Activated CD8-positive, alpha-beta T cell treated with anti-CD3 and anti-CD28 coated beads, Interleukin-2, amount 10 ng/mL, durations not matched to agents 7 days and 5 days (primary cell): ENCODE data around the gene MT1A. TPM values are rescaled to one million over a fixed set of nuclear protein-coding genes. Genes with fewer than 3 reads are reported as not detected.

ENCODE experiments used
- ATAC-seq: fragments of 150-1000 bp; cut with Tn5 transposase; one replicate; pipeline ENCODE4 v1.10.0; 2021; ENCODE audit warnings: moderate library complexity
- CTCF ChIA-PET: fragments of 350-600 bp; sonication (Branson Sonifier 250); formaldehyde crosslinking; loops from one replicate; lab custom pipeline; 2021; ENCODE audit warnings: antibody characterized with exemption; lab: Charles Lee
- POLR2A ChIA-PET: fragments of 350-600 bp; sonication (Branson Sonifier 250); formaldehyde crosslinking; loops from one replicate; lab custom pipeline; 2021; ENCODE audit warnings: antibody characterized with exemption; lab: Charles Lee
- DNase-seq: peaks from one replicate; pipeline ENCODE4 v3.0.0-alpha.2; 2020
- H3K27ac Mint-ChIP-seq: one replicate; pipeline ENCODE4 v1.8.0; 2021; ENCODE audit warnings: mild to moderate bottlenecking, mixed read lengths
- H3K27me3 Mint-ChIP-seq: one replicate; pipeline ENCODE4 v1.8.0; 2021; ENCODE audit warnings: low read depth, mixed read lengths
- H3K36me3 Mint-ChIP-seq: one replicate; pipeline ENCODE4 v1.8.0; 2021; ENCODE audit warnings: low read depth, mixed read lengths
- H3K4me1 Mint-ChIP-seq: one replicate; pipeline ENCODE4 v1.8.0; 2021; ENCODE audit warnings: low read depth, mixed read lengths
- H3K4me3 Mint-ChIP-seq: one replicate; pipeline ENCODE4 v1.8.0; 2021; ENCODE audit warnings: mild to moderate bottlenecking, mixed read lengths
- H3K9me3 Mint-ChIP-seq: one replicate; pipeline ENCODE4 v1.8.0; 2022; ENCODE audit warnings: mixed read lengths; ENCODE audit not compliant: insufficient read depth
- total RNA-seq, 2 experiments: library from RNA; stranded (reverse); gene quantifications; one replicate each; pipeline ENCODE4 v1.2.3, GENCODE V29; 2021

MT1A gene
- total RNA-seq, 2 experiments from 2014 or later: not detected

GRCh38 chr16:56682703-56683397, 44.4 kb downstream of the MT1A start:
- CTCF ChIA-PET: interaction anchor here (0.5 to 1.9 kb wide), 12 partner anchors 9 to 107 kb away, joined by 3 to 17 read pairs (median 3); partner anchors contain the start of gene MT2A

GRCh38 chr16:56683424-56684172, 45.1 kb downstream of the MT1A start:
- Mint-ChIP-seq H3K4me3 (peak overlapping the region; percentile 96), H3K27ac (no peak overlapping the region), H3K36me3 (peaks cover 9% of the 10 kb centered on the region), H3K27me3 (no peaks in the 10 kb centered on the region), H3K9me3 (no peaks in the 10 kb centered on the region), H3K4me1 (peaks cover 34% of the 10 kb centered on the region)
- CTCF ChIA-PET: interaction anchor here (0.5 to 2.7 kb wide), 13 partner anchors 8 to 108 kb away, joined by 3 to 17 read pairs (median 3); partner anchors contain the start of gene MT2A
- DNase-seq: no peak
- POLR2A ChIA-PET: interaction anchor here (0.9 to 2.5 kb wide), 13 partner anchors 14 to 248 kb away, joined by 3 to 24 read pairs (median 6); partner anchors contain the start of genes MT1E, MT1F, MT1G and MT1H
- ATAC-seq: no peak

More at GRCh38 chr16:56682703-56683397, 44.4 kb downstream of the MT1A start:
- H3K27me3 Mint-ChIP-seq: no peaks in the 10 kb centered on the region
- peak; percentile 21 for ATAC-seq
- H3K27ac Mint-ChIP-seq: peak overlapping the region; percentile 98
- no peak for DNase-seq
- H3K4me3 Mint-ChIP-seq: peak overlapping the region; percentile 96
- peaks cover 9% of the 10 kb centered on the region for H3K36me3 Mint-ChIP-seq
- H3K4me1 Mint-ChIP-seq: peaks cover 34% of the 10 kb centered on the region
- H3K9me3 Mint-ChIP-seq: no peaks in the 10 kb centered on the region
- POLR2A ChIA-PET: interaction anchor here (0.5 to 2.5 kb wide), 28 partner anchors 10 to 249 kb away, joined by 3 to 24 read pairs (median 4); partner anchors contain the start of genes MT1E, MT1F, MT1G and MT1H

- Mint-ChIP-seq H3K9me3 (no peaks in the 10 kb centered on the region), H3K4me3 (peak overlapping the region; percentile 96), H3K27ac (no peak overlapping the region), H3K27me3 (no peaks in the 10 kb centered on the region), H3K36me3 (peaks cover 9% of the 10 kb centered on the region), H3K4me1 (peaks cover 34% of the 10 kb centered on the region)
- ATAC-seq (no peak), DNase-seq (no peak)
- POLR2A ChIA-PET: interaction anchor here (0.9 kb wide), 1 partner anchor 100 kb away, joined by 4 read pairs; no protein-coding TSS in a partner anchor
- CTCF ChIA-PET: interaction anchor here (1.0 to 2.7 kb wide), 2 partner anchors 17 to 41 kb away, joined by 3 to 12 read pairs; no protein-coding TSS in a partner anchor
These were observed 45.9 kb downstream of the MT1A start for GRCh38 chr16:56684256-56684925.

DNA sequence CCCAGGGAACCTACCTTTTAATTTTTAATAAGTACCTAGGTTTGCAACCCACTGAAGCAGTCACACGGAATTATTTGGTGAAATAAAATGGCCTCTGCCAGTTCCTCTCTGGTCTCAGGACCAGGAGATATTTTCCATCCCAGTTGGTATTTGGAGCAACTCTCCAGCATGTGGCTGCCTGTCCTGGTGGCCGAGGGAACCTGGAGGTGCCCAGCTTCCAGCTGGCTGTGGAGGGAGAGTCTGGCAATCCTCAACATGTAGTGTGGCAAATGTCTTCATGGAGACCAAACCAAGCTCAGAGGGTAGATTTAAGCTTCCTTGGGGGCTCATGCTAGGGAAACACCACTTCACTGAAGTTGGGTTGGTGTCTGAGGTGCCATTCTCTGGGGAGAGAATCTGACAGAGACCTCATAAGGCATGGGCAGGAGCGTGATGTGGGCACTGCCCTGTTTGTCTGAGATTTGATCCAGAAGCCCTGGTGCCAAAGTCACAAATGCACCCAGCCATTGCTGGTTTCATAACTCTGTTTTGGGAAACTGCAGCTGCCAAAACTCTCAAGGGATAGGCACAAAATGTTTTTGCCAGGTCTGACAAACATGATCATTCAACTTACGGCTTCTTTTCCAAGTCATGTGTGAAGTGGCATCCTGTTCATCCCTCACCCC, 46.6 kb downstream of the MT1A start:
- Mint-ChIP-seq H3K27me3 (no peaks in the 10 kb centered on the region), H3K9me3 (no peaks in the 10 kb centered on the region), H3K4me1 (peaks cover 33% of the 10 kb centered on the region), H3K27ac (no peak overlapping the region), H3K36me3 (peaks cover 9% of the 10 kb centered on the region), H3K4me3 (no peak overlapping the region)
- ChIA-PET POLR2A (interaction anchor here (0.9 kb wide), 1 partner anchor 100 kb away, joined by 4 read pairs; no protein-coding TSS in a partner anchor), CTCF (interaction anchor here (1.0 to 2.7 kb wide), 2 partner anchors 17 to 41 kb away, joined by 3 to 12 read pairs; no protein-coding TSS in a partner anchor)
- DNase-seq (no peak), ATAC-seq (no peak)

DNA sequence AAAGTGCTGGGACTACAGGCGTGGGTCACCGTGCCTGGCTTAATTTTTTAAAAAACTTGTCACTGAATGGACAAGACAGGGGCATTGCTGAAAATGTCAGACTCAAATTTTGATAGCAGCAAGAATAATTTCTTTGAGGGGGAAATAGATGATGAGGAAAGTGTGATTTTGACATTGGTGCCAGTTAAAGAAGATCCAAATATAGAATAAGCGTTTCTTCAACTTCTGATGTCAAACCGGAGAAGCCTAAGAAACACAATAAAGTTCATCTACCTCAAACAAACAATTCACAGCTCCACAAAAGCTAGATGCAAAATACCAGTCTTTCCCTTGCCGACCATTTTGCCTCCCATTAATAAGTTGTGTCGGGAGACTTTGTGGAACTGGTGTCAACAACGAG, 48.3 kb downstream of the MT1A start:
- no peak overlapping the region for H3K4me3 Mint-ChIP-seq
- POLR2A ChIA-PET: interaction anchor here (0.6 kb wide), 1 partner anchor 115 kb away, joined by 3 read pairs; no protein-coding TSS in a partner anchor
- no peaks in the 10 kb centered on the region for H3K9me3 Mint-ChIP-seq
- H3K27me3 Mint-ChIP-seq: peaks cover 3% of the 10 kb centered on the region
- ATAC-seq (no peak), DNase-seq (no peak)
- no peak overlapping the region for H3K27ac Mint-ChIP-seq
- H3K4me1 Mint-ChIP-seq: peaks cover 21% of the 10 kb centered on the region
- H3K36me3 Mint-ChIP-seq: peaks cover 9% of the 10 kb centered on the region
- CTCF ChIA-PET: interaction anchor here (2.7 kb wide), 1 partner anchor 15 kb away, joined by 12 read pairs; no protein-coding TSS in a partner anchor

GRCh38 chr16:56688762-56689161, 50.3 kb downstream of the MT1A start:
- no peaks in the 10 kb centered on the region for H3K9me3 Mint-ChIP-seq
- no peak overlapping the region for H3K27ac Mint-ChIP-seq
- DNase-seq (no peak), ATAC-seq (no peak)
- POLR2A ChIA-PET: interaction anchor here (0.5 kb wide), 1 partner anchor 12 kb away, joined by 3 read pairs; no protein-coding TSS in a partner anchor
- H3K4me3 Mint-ChIP-seq: no peak overlapping the region
- CTCF ChIA-PET: interaction anchor here (1.1 kb wide), 1 partner anchor 13 kb away, joined by 3 read pairs; no protein-coding TSS in a partner anchor
- peaks cover 9% of the 10 kb centered on the region for H3K36me3 Mint-ChIP-seq
- H3K4me1 Mint-ChIP-seq: peaks cover 10% of the 10 kb centered on the region
- peaks cover 3% of the 10 kb centered on the region for H3K27me3 Mint-ChIP-seq

DNA sequence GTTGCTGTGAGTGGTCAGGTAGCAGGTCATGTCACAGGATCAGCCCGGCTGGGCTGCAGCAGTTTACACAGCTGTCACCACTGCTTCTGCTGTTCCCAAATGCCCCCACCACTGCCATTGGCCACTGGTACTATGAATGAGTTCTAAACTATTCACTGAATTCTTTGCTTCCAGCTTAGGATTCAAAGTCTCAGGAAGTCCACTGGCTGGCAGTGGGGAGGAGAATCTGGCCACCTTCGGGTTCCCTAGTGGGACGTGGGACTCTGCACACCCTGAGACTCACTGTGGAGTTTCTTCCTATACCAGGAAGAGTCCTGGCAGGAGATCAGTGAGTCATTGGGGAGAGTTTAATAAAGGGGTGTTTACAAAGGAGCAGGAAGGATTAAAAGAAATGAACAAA, 50.7 kb downstream of the MT1A start:
- CTCF ChIA-PET: interaction anchor here (1.1 to 2.0 kb wide), 2 partner anchors 13 kb away, joined by 3 to 7 read pairs; no protein-coding TSS in a partner anchor
- Mint-ChIP-seq H3K4me3 (no peak overlapping the region), H3K4me1 (peaks cover 6% of the 10 kb centered on the region), H3K36me3 (peaks cover 7% of the 10 kb centered on the region), H3K9me3 (no peaks in the 10 kb centered on the region), H3K27me3 (peaks cover 3% of the 10 kb centered on the region), H3K27ac (no peak overlapping the region)
- DNase-seq (no peak), ATAC-seq (no peak)
- POLR2A ChIA-PET: no interaction called here

Other genes starting within 250 kb of the MT1A start
- 10 to 100 TPM; 39.0 to 47.5 TPM for gene AMFR, start 213.1 kb upstream of the MT1A start, total RNA-seq
- 100 to 1,000 TPM; 237 TPM for gene NUDT21, start 187.3 kb upstream of the MT1A start, total RNA-seq
- 10 to 100 TPM; 41.8 to 42.0 TPM for gene OGFOD1, start 187.1 kb upstream of the MT1A start, total RNA-seq
- 1 to 10 TPM; 8.4 to 9.6 TPM for gene BBS2, start 118.6 kb upstream of the MT1A start, total RNA-seq
- not detected for gene MT4, start 73.6 kb upstream of the MT1A start, total RNA-seq
- 1 to 10 TPM; 6.2 to 7.5 TPM for gene MT3, start 49.1 kb upstream of the MT1A start, total RNA-seq
- gene MT2A, start 30.1 kb upstream of the MT1A start, total RNA-seq: 100 to 1,000 TPM; 186 to 210 TPM
- gene MT1E, start 12.9 kb upstream of the MT1A start, total RNA-seq: 10 to 100 TPM; 65.0 to 74.8 TPM
- not detected for gene MT1M, start 6.0 kb upstream of the MT1A start, total RNA-seq
- gene MT1B, start 13.2 kb downstream of the MT1A start, total RNA-seq: not detected
- 10 to 100 TPM; 25.8 to 28.0 TPM for gene MT1F, start 19.3 kb downstream of the MT1A start, total RNA-seq
- 10 to 100 TPM; 30.6 to 36.2 TPM for gene MT1G, start 29.4 kb downstream of the MT1A start, total RNA-seq
- gene MT1H, start 31.1 kb downstream of the MT1A start, total RNA-seq: 1 to 10 TPM in 1 of 2 experiments, under 1 TPM in 1; 0.84 to 1.9 TPM
- gene MT1X, start 43.8 kb downstream of the MT1A start, total RNA-seq: 10 to 100 TPM; 85.3 to 86.0 TPM
- 100 to 1,000 TPM; 129 to 143 TPM for gene NUP93, start 91.5 kb downstream of the MT1A start, total RNA-seq
- not detected for gene SLC12A3, start 226.5 kb downstream of the MT1A start, total RNA-seq